Muscle layer of colon (tissue), 2 donors: Measurements from ENCODE around the gene FRMPD2.

Source experiments
- H3K27ac ChIP-seq: one replicate; pipeline ENCODE4 v1.7.0; 2013; ENCODE audit warnings: low read depth, mild to moderate bottlenecking, low read length, moderate library complexity
- H3K27me3 ChIP-seq, 2 donors: one replicate each; pipeline ENCODE4 v1.7.0; 2013; ENCODE audit warnings: low read length in 2 of 2, mild to moderate bottlenecking in 2 of 2; ENCODE audit not compliant: insufficient read depth in 2 of 2, control insufficient read depth in 1 of 2
- H3K36me3 ChIP-seq: one replicate; pipeline ENCODE4 v1.7.0; 2013; ENCODE audit warnings: mild to moderate bottlenecking, low read length; ENCODE audit not compliant: insufficient read depth
- H3K4me1 ChIP-seq: one replicate; pipeline ENCODE4 v1.7.0; 2013; ENCODE audit warnings: mild to moderate bottlenecking, low read length; ENCODE audit not compliant: insufficient read depth
- H3K4me3 ChIP-seq, 2 donors: one replicate each; pipeline ENCODE4 v1.7.0; 2013; ENCODE audit warnings: low read length in 2 of 2, low read depth in 1 of 2, mild to moderate bottlenecking in 1 of 2, moderate library complexity in 1 of 2
- H3K9ac ChIP-seq: one replicate; pipeline ENCODE4 v1.7.0; 2013; ENCODE audit warnings: low read length
- H3K9me3 ChIP-seq: one replicate; pipeline ENCODE4 v1.7.0; 2013; ENCODE audit warnings: mild to moderate bottlenecking, low read length
- donor health status: abdominal sarcoma.
- donor health status: Adenocarcinoma of cecum.

FRMPD2 gene

GRCh38 chr10:48271047-48271730 lies 3.3 kb downstream of the FRMPD2 start:
- Histone ChIP-seq H3K27me3 (no peaks in the 10 kb centered on the region), H3K27ac (no peak overlapping the region), H3K4me3 (no peak overlapping the region), H3K36me3 (no peaks in the 10 kb centered on the region), H3K9ac (no peak overlapping the region), H3K9me3 (no peaks in the 10 kb centered on the region), H3K4me1 (no peaks in the 10 kb centered on the region)

GRCh38 chr10:48266528-48266927 lies 8.0 kb downstream of the FRMPD2 start:
- Histone ChIP-seq H3K27ac (no peak overlapping the region), H3K9ac (no peak overlapping the region), H3K4me3 (no peak overlapping the region), H3K27me3 (no peaks in the 10 kb centered on the region), H3K36me3 (no peaks in the 10 kb centered on the region), H3K9me3 (no peaks in the 10 kb centered on the region), H3K4me1 (no peaks in the 10 kb centered on the region)

GRCh38 chr10:48258105-48258504 lies 16.4 kb downstream of the FRMPD2 start:
- H3K4me3 ChIP-seq = no peak overlapping the region
- H3K4me1 ChIP-seq = no peaks in the 10 kb centered on the region
- H3K9ac ChIP-seq = no peak overlapping the region
- no peak overlapping the region for H3K27ac ChIP-seq
- no peaks in the 10 kb centered on the region for H3K36me3 ChIP-seq
- H3K27me3 ChIP-seq = no peaks in the 10 kb centered on the region
- H3K9me3 ChIP-seq = no peaks in the 10 kb centered on the region

- H3K27me3 ChIP-seq = no peaks in the 10 kb centered on the region
- no peaks in the 10 kb centered on the region for H3K36me3 ChIP-seq
- no peak overlapping the region for H3K4me3 ChIP-seq
- no peak overlapping the region for H3K9ac ChIP-seq
- no peaks in the 10 kb centered on the region for H3K4me1 ChIP-seq
- H3K9me3 ChIP-seq = no peaks in the 10 kb centered on the region
- no peak overlapping the region for H3K27ac ChIP-seq
Measured at GRCh38 chr10:48257407-48257961, 17.0 kb downstream of the FRMPD2 start.

GRCh38 chr10:48255722-48256121 lies 18.8 kb downstream of the FRMPD2 start:
- H3K36me3 ChIP-seq = no peaks in the 10 kb centered on the region
- no peaks in the 10 kb centered on the region for H3K4me1 ChIP-seq
- no peak overlapping the region for H3K27ac ChIP-seq
- H3K9me3 ChIP-seq = no peaks in the 10 kb centered on the region
- H3K9ac ChIP-seq = no peak overlapping the region
- H3K4me3 ChIP-seq = no peak overlapping the region
- no peaks in the 10 kb centered on the region for H3K27me3 ChIP-seq

GRCh38 chr10:48254750-48255512 lies 19.6 kb downstream of the FRMPD2 start:
- Histone ChIP-seq H3K36me3 (no peaks in the 10 kb centered on the region), H3K4me1 (no peaks in the 10 kb centered on the region), H3K9me3 (no peaks in the 10 kb centered on the region), H3K27me3 (no peaks in the 10 kb centered on the region), H3K4me3 (no peak overlapping the region), H3K27ac (no peak overlapping the region), H3K9ac (no peak overlapping the region)

GRCh38 chr10:48253970-48254657 lies 20.4 kb downstream of the FRMPD2 start:
- no peak overlapping the region for H3K9ac ChIP-seq
- no peaks in the 10 kb centered on the region for H3K36me3 ChIP-seq

GRCh38 chr10:48252354-48252650 lies 22.2 kb downstream of the FRMPD2 start:
- H3K36me3 ChIP-seq = no peaks in the 10 kb centered on the region
- no peaks in the 10 kb centered on the region for H3K9me3 ChIP-seq
- no peaks in the 10 kb centered on the region for H3K27me3 ChIP-seq
- no peak overlapping the region for H3K9ac ChIP-seq
- no peaks in the 10 kb centered on the region for H3K4me1 ChIP-seq
- no peak overlapping the region for H3K4me3 ChIP-seq
- H3K27ac ChIP-seq = no peak overlapping the region

More at GRCh38 chr10:48253970-48254657, 20.4 kb downstream of the FRMPD2 start:
- H3K9me3 ChIP-seq = no peaks in the 10 kb centered on the region
- H3K27ac ChIP-seq = no peak overlapping the region
- H3K4me1 ChIP-seq = no peaks in the 10 kb centered on the region
- no peaks in the 10 kb centered on the region for H3K27me3 ChIP-seq
- no peak overlapping the region for H3K4me3 ChIP-seq

- Histone ChIP-seq H3K27ac (no peak overlapping the region), H3K36me3 (no peaks in the 10 kb centered on the region), H3K9ac (no peak overlapping the region), H3K27me3 (no peaks in the 10 kb centered on the region), H3K4me3 (no peak overlapping the region), H3K9me3 (no peaks in the 10 kb centered on the region), H3K4me1 (no peaks in the 10 kb centered on the region)
Measured at GRCh38 chr10:48251525-48252353, 22.8 kb downstream of the FRMPD2 start.

GRCh38 chr10:48251152-48251524 lies 23.4 kb downstream of the FRMPD2 start:
- no peak overlapping the region for H3K9ac ChIP-seq
- H3K9me3 ChIP-seq = no peaks in the 10 kb centered on the region
- no peak overlapping the region for H3K4me3 ChIP-seq
- no peaks in the 10 kb centered on the region for H3K36me3 ChIP-seq
- no peaks in the 10 kb centered on the region for H3K27me3 ChIP-seq
- H3K4me1 ChIP-seq = no peaks in the 10 kb centered on the region
- no peak overlapping the region for H3K27ac ChIP-seq
